HUES6 (cell line): ENCODE data around the gene SLC19A1.

Source experiments
- H3K27ac ChIP-seq: 2 replicates; pipeline ENCODE4 v1.7.0; 2013; ENCODE audit warnings: low read depth, mild to moderate bottlenecking, low read length, inconsistent platforms
- H3K27me3 ChIP-seq: 2 replicates; pipeline ENCODE4 v1.6.1; 2013; ENCODE audit warnings: low read length; ENCODE audit not compliant: control insufficient read depth, insufficient read depth
- H3K36me3 ChIP-seq: 2 replicates; pipeline ENCODE4 v1.6.1; 2013; ENCODE audit warnings: low read length; ENCODE audit not compliant: control insufficient read depth, insufficient read depth
- H3K4me1 ChIP-seq: 2 replicates; pipeline ENCODE4 v1.6.1; 2013; ENCODE audit warnings: low read length; ENCODE audit not compliant: control insufficient read depth, insufficient read depth
- H3K4me3 ChIP-seq: 2 replicates; pipeline ENCODE4 v1.5.1; 2013; ENCODE audit warnings: low read depth, low read length
- H3K9ac ChIP-seq: one replicate; pipeline ENCODE4 v1.6.1; 2013; ENCODE audit warnings: mild to moderate bottlenecking, low read length
- H3K9me3 ChIP-seq: 2 replicates; pipeline ENCODE4 v1.6.1; 2013; ENCODE audit warnings: low read depth, low read length; ENCODE audit not compliant: control insufficient read depth, insufficient read depth

The SLC19A1 gene

GRCh38 chr21:45543371-45543709, 1.1 kb upstream of the SLC19A1 start:
- Histone ChIP-seq H3K9ac (no peak overlapping the region), H3K4me3 (peak overlapping the region; percentile 78; the same call in 1 of the 2 replicates), H3K27me3 (no peaks in the 10 kb centered on the region), H3K9me3 (no peaks in the 10 kb centered on the region), H3K4me1 (peaks cover 14% of the 10 kb centered on the region; the same call in 1 of the 2 replicates), H3K36me3 (no peaks in the 10 kb centered on the region), H3K27ac (no peak overlapping the region)

- Histone ChIP-seq H3K4me1 (peaks cover 14% of the 10 kb centered on the region; the same call in 1 of the 2 replicates), H3K27me3 (no peaks in the 10 kb centered on the region), H3K9me3 (no peaks in the 10 kb centered on the region), H3K9ac (no peak overlapping the region), H3K27ac (no peak overlapping the region), H3K36me3 (peaks cover under 1% of the 10 kb centered on the region; the same call in 1 of the 2 replicates), H3K4me3 (peak overlapping the region; percentile 78)
Measured at GRCh38 chr21:45542667-45543370, 579 bp upstream of the SLC19A1 start.

GRCh38 chr21:45541221-45542039, 810 bp downstream of the SLC19A1 start:
- H3K4me1 ChIP-seq = peaks cover 14% of the 10 kb centered on the region; the same call in 1 of the 2 replicates
- H3K27me3 ChIP-seq = no peaks in the 10 kb centered on the region
- peak overlapping the region; percentile 56 for H3K9ac ChIP-seq
- no peaks in the 10 kb centered on the region for H3K9me3 ChIP-seq
- no peak overlapping the region for H3K27ac ChIP-seq
- peaks cover 9% of the 10 kb centered on the region for H3K36me3 ChIP-seq
- peak overlapping the region; percentile 78 for H3K4me3 ChIP-seq

GRCh38 chr21:45540601-45540970, 1.7 kb downstream of the SLC19A1 start:
- Histone ChIP-seq H3K27me3 (no peaks in the 10 kb centered on the region), H3K27ac (no peak overlapping the region), H3K9ac (peak overlapping the region; percentile 10), H3K9me3 (no peaks in the 10 kb centered on the region), H3K4me1 (peaks cover 14% of the 10 kb centered on the region; the same call in 1 of the 2 replicates), H3K36me3 (peaks cover 16% of the 10 kb centered on the region), H3K4me3 (peak overlapping the region; percentile 78; the same call in 1 of the 2 replicates)

GRCh38 chr21:45539796-45540600, 2.2 kb downstream of the SLC19A1 start:
- H3K4me1 ChIP-seq = peaks cover 14% of the 10 kb centered on the region; the same call in 1 of the 2 replicates

GRCh38 chr21:45539046-45539795, 3.0 kb downstream of the SLC19A1 start:
- H3K4me3 ChIP-seq = no peak overlapping the region
- H3K9me3 ChIP-seq = no peaks in the 10 kb centered on the region
- H3K36me3 ChIP-seq = peaks cover 22% of the 10 kb centered on the region
- no peaks in the 10 kb centered on the region for H3K27me3 ChIP-seq
- no peak overlapping the region for H3K9ac ChIP-seq
- no peak overlapping the region for H3K27ac ChIP-seq
- H3K4me1 ChIP-seq = peaks cover 21% of the 10 kb centered on the region; the same call in 1 of the 2 replicates

More at GRCh38 chr21:45539796-45540600, 2.2 kb downstream of the SLC19A1 start:
- Histone ChIP-seq H3K36me3 (peaks cover 20% of the 10 kb centered on the region), H3K27ac (no peak overlapping the region), H3K27me3 (no peaks in the 10 kb centered on the region), H3K9ac (peak overlapping the region; percentile 10), H3K4me3 (no peak overlapping the region), H3K9me3 (no peaks in the 10 kb centered on the region)

GRCh38 chr21:45538381-45539045, 3.7 kb downstream of the SLC19A1 start:
- Histone ChIP-seq H3K4me3 (no peak overlapping the region), H3K36me3 (peaks cover 27% of the 10 kb centered on the region), H3K9me3 (no peaks in the 10 kb centered on the region), H3K27ac (no peak overlapping the region), H3K9ac (no peak overlapping the region), H3K27me3 (no peaks in the 10 kb centered on the region), H3K4me1 (peaks cover 17% of the 10 kb centered on the region; the same call in 1 of the 2 replicates)

- no peak overlapping the region for H3K9ac ChIP-seq
- H3K4me3 ChIP-seq = no peak overlapping the region
- H3K27ac ChIP-seq = no peak overlapping the region
- peaks cover 27% of the 10 kb centered on the region for H3K36me3 ChIP-seq
- H3K4me1 ChIP-seq = peaks cover 10% of the 10 kb centered on the region; the same call in 1 of the 2 replicates
- no peaks in the 10 kb centered on the region for H3K27me3 ChIP-seq
- no peaks in the 10 kb centered on the region for H3K9me3 ChIP-seq
Measured at GRCh38 chr21:45537746-45538291, 4.4 kb downstream of the SLC19A1 start.

GRCh38 chr21:45537111-45537745, 5.0 kb downstream of the SLC19A1 start:
- Histone ChIP-seq H3K4me3 (no peak overlapping the region), H3K4me1 (peaks cover 10% of the 10 kb centered on the region; the same call in 1 of the 2 replicates), H3K27me3 (no peaks in the 10 kb centered on the region), H3K9me3 (no peaks in the 10 kb centered on the region), H3K36me3 (peaks cover 27% of the 10 kb centered on the region), H3K9ac (no peak overlapping the region), H3K27ac (no peak overlapping the region)
